A673 (cell line): ENCODE results near the gene SLC25A36. TPM values are rescaled to one million over a fixed set of nuclear protein-coding genes. Genes with fewer than 3 reads are reported as not detected.

Experiments used
- BruUV-seq: library from RNA; stranded (reverse); fragments of 400-500 nt; replicated peaks from 2 replicates; lab custom pipeline; 2021; lab: Mats Ljungman, UMichigan
- CTCF ChIA-PET: fragments of 300-600 bp; sonication (Branson Sonifier 250); formaldehyde crosslinking; loops from one replicate; lab custom pipeline; 2022; ENCODE audit warnings: antibody characterized with exemption; lab: Charles Lee
- POLR2A ChIA-PET: fragments of 300-600 bp; sonication (Branson Sonifier 250); formaldehyde crosslinking; loops from one replicate; lab custom pipeline; 2022; ENCODE audit warnings: antibody characterized with exemption; ENCODE audit not compliant: low non-redundant PET; lab: Charles Lee
- DNase-seq: peaks from one replicate; pipeline ENCODE4 v3.0.0-alpha.2; 2015; ENCODE audit warnings: low spot score
- H3K27ac ChIP-seq: fragments of 200-600 bp; sonication (generic); 2 replicates; pipeline ENCODE4 v1.5.1; 2016; ENCODE audit warnings: mixed run types, low read depth, mild to moderate bottlenecking, mixed read lengths, antibody characterized with exemption, low read length; ENCODE audit not compliant: poor library complexity, severe bottlenecking
- H3K27me3 ChIP-seq: fragments of 200-600 bp; sonication (generic); replicated peaks from 2 replicates; pipeline ENCODE4 v1.6.1; 2017; ENCODE audit warnings: mixed run types, low read depth, mild to moderate bottlenecking, mixed read lengths, antibody characterized with exemption, low read length; ENCODE audit not compliant: insufficient read depth, poor library complexity
- H3K36me3 ChIP-seq: fragments of 200-600 bp; sonication (generic); 2 replicates; pipeline ENCODE4 v1.6.1; 2016; ENCODE audit warnings: mixed run types, mild to moderate bottlenecking, mixed read lengths, antibody characterized with exemption, low read length; ENCODE audit not compliant: insufficient read depth, poor library complexity, severe bottlenecking
- H3K4me1 ChIP-seq: fragments of 200-600 bp; sonication (generic); 2 replicates; pipeline ENCODE4 v1.6.1; 2017; ENCODE audit warnings: mixed run types, mild to moderate bottlenecking, mixed read lengths, antibody characterized with exemption, low read length; ENCODE audit not compliant: insufficient read depth, poor library complexity, severe bottlenecking
- H3K4me3 ChIP-seq: fragments of 200-600 bp; sonication (generic); 2 replicates; pipeline ENCODE4 v1.5.1; 2016; ENCODE audit warnings: low read depth, mixed run types, mild to moderate bottlenecking, mixed read lengths, low read length; ENCODE audit not compliant: poor library complexity, severe bottlenecking
- H3K9me3 ChIP-seq: fragments of 200-600 bp; sonication (generic); 2 replicates; pipeline ENCODE4 v1.6.1; 2016; ENCODE audit warnings: mixed run types, low read depth, mild to moderate bottlenecking, mixed read lengths, antibody characterized with exemption, low read length; ENCODE audit not compliant: poor library complexity, severe bottlenecking
- CTCF ChIP-seq: fragments of 300-800, 200-600 bp; sonication (generic); conservative IDR thresholded peaks from 2 replicates; pipeline ENCODE4 v1.5.1; 2017; ENCODE audit warnings: low read depth, mild to moderate bottlenecking, antibody characterized with exemption, low read length, moderate library complexity, mixed read lengths
- EZH2 ChIP-seq: fragments of 200-600 bp; sonication (generic); IDR thresholded peaks from 2 replicates; pipeline ENCODE4 v1.6.1; 2017; ENCODE audit warnings: borderline replicate concordance, low read depth, mild to moderate bottlenecking, mixed read lengths, antibody characterized with exemption, low read length; ENCODE audit not compliant: poor library complexity, severe bottlenecking
- intact Hi-C: fragments of 100-400 bp; cut with micrococcal nuclease; formaldehyde crosslinking; loops from one replicate; pipeline ENCODE4 v1.10.0; 2022; ENCODE audit not compliant: unreplicated experiment
- total RNA-seq: library from RNA; stranded (reverse); gene quantifications from 2 replicates; pipeline ENCODE4 v1.2.3, GENCODE V29; 2021

Gene SLC25A36
- total RNA-seq, 1 experiment from 2014 or later = 43.5 TPM

GRCh38 chr3:140942221-140943104 is 827 bp downstream of the SLC25A36 start:
- peaks cover 6% of the 10 kb centered on the region for H3K4me1 ChIP-seq
- intact Hi-C loops = no loop called here
- peak overlapping the region; percentile 83 for H3K27ac ChIP-seq
- no TSS peak for BruUV-seq
- H3K27me3 ChIP-seq = no peaks in the 10 kb centered on the region
- CTCF ChIA-PET = interaction anchor here (1.4 kb wide), 1 partner anchor 20 kb away, joined by 3 read pairs; no protein-coding TSS in a partner anchor
- H3K4me3 ChIP-seq = peak overlapping the region; percentile 87
- TF ChIP-seq CTCF (no peak), EZH2 (no peak)
- no peaks in the 10 kb centered on the region for H3K36me3 ChIP-seq
- peak; percentile 41 for DNase-seq
- POLR2A ChIA-PET = no interaction called here
- no peaks in the 10 kb centered on the region for H3K9me3 ChIP-seq

- H3K4me1 ChIP-seq = peaks cover 6% of the 10 kb centered on the region
- TF ChIP-seq CTCF (no peak), EZH2 (no peak)
- ChIA-PET CTCF (interaction anchor here (1.4 kb wide), 1 partner anchor 22 kb away, joined by 3 read pairs; no protein-coding TSS in a partner anchor), POLR2A (no interaction called here)
- no peaks in the 10 kb centered on the region for H3K9me3 ChIP-seq
- H3K27ac ChIP-seq = no peak overlapping the region
- intact Hi-C loops = no loop called here
- DNase-seq = no peak
- H3K27me3 ChIP-seq = no peaks in the 10 kb centered on the region
- no peaks in the 10 kb centered on the region for H3K36me3 ChIP-seq
- peak overlapping the region; percentile 87 for H3K4me3 ChIP-seq
- no TSS peak for BruUV-seq
These were observed 2.3 kb downstream of the SLC25A36 start for GRCh38 chr3:140943781-140944552.

- no peaks in the 10 kb centered on the region for H3K9me3 ChIP-seq
- H3K4me3 ChIP-seq = no peak overlapping the region
- BruUV-seq = no TSS peak
- H3K27ac ChIP-seq = no peak overlapping the region
- H3K4me1 ChIP-seq = peaks cover 14% of the 10 kb centered on the region
- TF ChIP-seq CTCF (no peak), EZH2 (no peak)
- CTCF ChIA-PET = no interaction called here
- no peaks in the 10 kb centered on the region for H3K36me3 ChIP-seq
- POLR2A ChIA-PET = no interaction called here
- intact Hi-C loops = no loop called here
- no peaks in the 10 kb centered on the region for H3K27me3 ChIP-seq
- no peak for DNase-seq
These were observed 7.0 kb downstream of the SLC25A36 start for GRCh38 chr3:140948460-140949249.
